Heart right ventricle (tissue), 16 donors: ENCODE measurements around the gene CYB561. TPM values are rescaled to one million over a fixed set of nuclear protein-coding genes. Genes with fewer than 3 reads are reported as not detected.

Experiments
- ATAC-seq, 8 donors: fragments of 200-7000 bp; cut with Tn5 transposase; one replicate each; pipeline ENCODE4 v1.9.1; 2020; ENCODE audit warnings: mild to moderate bottlenecking in 8 of 8, moderate library complexity in 8 of 8, moderate number of reproducible peaks in 1 of 8
- DNase-seq, 2 donors: peaks; one replicate each; pipeline ENCODE4 v3.0.0-alpha.2; 2020
- H3K27ac ChIP-seq, 10 donors: fragments of 200-600 bp; sonication (generic) in 2 of 10; one replicate each; pipeline versions ENCODE4 v1.5.0 to v1.8.0; 2020 to 2022; ENCODE audit warnings: mild to moderate bottlenecking in 3 of 10
- H3K27me3 ChIP-seq, 7 donors: fragments of 200-600 bp; one replicate each; pipeline ENCODE4 v1.8.0; 2021 to 2022; ENCODE audit warnings: mild to moderate bottlenecking in 2 of 7
- H3K36me3 ChIP-seq, 9 donors: fragments of 200-600 bp; sonication (generic) in 1 of 9; one replicate each; pipeline versions ENCODE4 v1.5.0 to v1.8.0; 2020 to 2022; ENCODE audit warnings: mild to moderate bottlenecking in 2 of 9
- H3K4me1 ChIP-seq, 9 donors: fragments of 200-600 bp; sonication (generic) in 1 of 9; one replicate each; pipeline versions ENCODE4 v1.5.0 to v1.8.0; 2020 to 2022; ENCODE audit warnings: mild to moderate bottlenecking in 4 of 9
- H3K4me3 ChIP-seq, 10 donors: fragments of 200-600 bp; sonication (generic) in 2 of 10; one replicate each; pipeline versions ENCODE4 v1.5.0 to v1.8.0; 2020 to 2022; ENCODE audit warnings: mild to moderate bottlenecking in 7 of 10, moderate library complexity in 2 of 10
- H3K9me3 ChIP-seq, 11 donors: fragments of 200-600 bp in 10 of 11; sonication (generic) in 2 of 11; one replicate each; pipeline versions ENCODE4 v1.5.0 to v1.8.0; 2013 to 2022; ENCODE audit warnings: mild to moderate bottlenecking in 2 of 11, control low read depth in 1 of 11, moderate library complexity in 1 of 11
- CTCF ChIP-seq, 9 donors: fragments of 200-600 bp; sonication (generic) in 2 of 9; IDR thresholded peaks; one replicate each; pipeline versions ENCODE4 v1.5.0 to v1.8.0; 2021 to 2022; ENCODE audit warnings: antibody characterized with exemption in 9 of 9, mild to moderate bottlenecking in 5 of 9, moderate library complexity in 1 of 9
- WGBS, 2 donors: extraction: QIAGEN DNeasy Blood & Tissue Kit; methylation state at CpG; one replicate each; pipeline ENCODE4 v1.1.7; 2013; ENCODE audit warnings: inconsistent platforms in 1 of 2; 5-methylcytosine and 5-hydroxymethylcytosine counted together
- intact Hi-C, 10 donors: fragments of 100-400 bp; cut with DNase I; formaldehyde crosslinking; loops; one replicate each; pipeline versions ENCODE4 v1.11.1 to v1.14.2; 2022
- polyA plus RNA-seq, 2 donors: library from polyadenylated mRNA; stranded (reverse); fragments of 200-250 nt; gene quantifications; one replicate each; pipeline ENCODE4 v1.2.3, GENCODE V29; 2013
- total RNA-seq, 10 donors: library from RNA; stranded (reverse); fragmentation: NEBNext Ultra II Directional in 3 of 10; extraction: Animal tissue kit (Norgen Biotek cat#: 25700) in 3 of 10; gene quantifications; one replicate each; pipeline versions ENCODE4 v1.2.1 to v1.2.4, GENCODE V29; 2021 to 2023
- donor health status: Arrhythmogenic right ventricular cardiomyopathy.
- donor health status: ischemic (EF 13 %, LVEDD 7.1; RV severe dilation, severe dysfunction).
- donor health status: healthy with polysubstance abuse.
- donor health status: DM: no; HTN: yes; CAD: no.
- donor health status: DM: no; HTN: no; CAD: no.
- donor health status: ischemic (EF 25% LVEDD 6.9; RV normal size, moderate dysfunction).
- donor health status: ischemic (EF 25% LVEDD 5.7; RV mildly dilated, moderate dysfunction).
- donor health status: healthy.
- donor health status: DM: yes; HTN: yes; CAD: no.
- donor health status: Ischemic cardiomyopathy.
- donor health status: ischemic (EF 35%, LVEDD 5.7; RV mildly dilated, moderate dysfunction).
- donor health status: nonischemic (EF 11% LVEDD 7.7; RV severe dilation, severe dysfunction).
- donor health status: DM: yes; HTN: yes; CAD: no.
- donor health status: PGD.
- donor health status: ischemic (EF 29% LVEDD 5.4; RV normal size, mild dysfunction).
- donor health status: nonischemic (EF 23%, LVEDD 6.1; RV moderate dilation, normal function).

The CYB561 gene
- total and polyA plus RNA-seq, 12 donors = 5.5 to 22.8 (median 8.5) TPM

- peaks cover 0 to 33% (median 6%) of the 10 kb centered on the region in 9 donors for H3K4me1 ChIP-seq
- no peaks in the 10 kb centered on the region for H3K9me3 ChIP-seq
- H3K27me3 ChIP-seq = no peaks in the 10 kb centered on the region
- 88 to 92% methylated on average over 4 of the region's 4 CpGs for whole genome bisulfite sequencing, 2 donors
- TF ChIP-seq CTCF (IDR thresholded peaks at IDR 0.05) = no peak
- H3K4me3 ChIP-seq = no peak overlapping the region
- intact Hi-C loops = no loop called here
- no peak for DNase-seq
- H3K36me3 ChIP-seq = no peaks in the 10 kb centered on the region
- ATAC-seq = no peak
- no peak overlapping the region for H3K27ac ChIP-seq
Measured at GRCh38 chr17:63464691-63465236, 18.7 kb upstream of the CYB561 start.

- Histone ChIP-seq H3K4me3 (no peak overlapping the region), H3K4me1 (peaks cover 0 to 33% (median 6%) of the 10 kb centered on the region in 9 donors), H3K27me3 (no peaks in the 10 kb centered on the region), H3K9me3 (no peaks in the 10 kb centered on the region), H3K27ac (no peak overlapping the region), H3K36me3 (no peaks in the 10 kb centered on the region)
- TF ChIP-seq CTCF (IDR thresholded peaks at IDR 0.05) = no peak
- intact Hi-C loops = no loop called here
- DNase-seq (no peak), ATAC-seq (no peak)
- 41 to 46% methylated on average over 3 of the region's 3 CpGs for WGBS, 2 donors
Measured at GRCh38 chr17:63463771-63464170, 17.7 kb upstream of the CYB561 start.

GRCh38 chr17:63460018-63460417 lies 13.9 kb upstream of the CYB561 start:
- no peak for ATAC-seq
- no peak overlapping the region for H3K4me3 ChIP-seq
- H3K36me3 ChIP-seq = no peaks in the 10 kb centered on the region
- 70% methylated on average over 9 of the region's 9 CpGs for WGBS, 2 donors
- H3K27me3 ChIP-seq = no peaks in the 10 kb centered on the region
- peak overlapping the region in 2 of 10 donors; percentile 47 to 76 for H3K27ac ChIP-seq
- intact Hi-C loops = no loop called here
- H3K4me1 ChIP-seq = peaks cover 0 to 33% (median 6%) of the 10 kb centered on the region in 9 donors
- no peak for TF ChIP-seq CTCF (IDR thresholded peaks at IDR 0.05)
- DNase-seq = no peak
- no peaks in the 10 kb centered on the region for H3K9me3 ChIP-seq

GRCh38 chr17:63458478-63458877 lies 12.4 kb upstream of the CYB561 start:
- H3K4me3 ChIP-seq = no peak overlapping the region
- DNase-seq (no peak), ATAC-seq (no peak)
- H3K27ac ChIP-seq = no peak overlapping the region
- H3K27me3 ChIP-seq = no peaks in the 10 kb centered on the region
- WGBS, 2 donors = 86 to 95% methylated on average over 4 of the region's 4 CpGs
- peaks cover 0 to 33% (median 6%) of the 10 kb centered on the region in 9 donors for H3K4me1 ChIP-seq
- TF ChIP-seq CTCF (IDR thresholded peaks at IDR 0.05) = no peak
- intact Hi-C loops = no loop called here
- no peaks in the 10 kb centered on the region for H3K36me3 ChIP-seq
- no peaks in the 10 kb centered on the region for H3K9me3 ChIP-seq
